Liver (tissue), 9 donors: ENCODE results near the gene JDP2. TPM values are rescaled to one million over a fixed set of nuclear protein-coding genes. Genes with fewer than 3 reads are reported as not detected.

Experiments
- DNase-seq: peaks from one replicate; pipeline ENCODE4 v3.0.0-alpha.2; 2017; ENCODE audit warnings: low spot score
- H3K27ac ChIP-seq, 2 donors: one replicate each; pipeline ENCODE4 v1.7.0; 2013; ENCODE audit warnings: inconsistent platforms in 2 of 2, low read length in 2 of 2, control low read depth in 1 of 2, low read depth in 1 of 2, mild to moderate bottlenecking in 1 of 2
- H3K27me3 ChIP-seq, 4 donors: one replicate each; pipeline versions ENCODE4 v1.6.1 to v1.7.0; 2013; ENCODE audit warnings: low read length in 3 of 4, inconsistent platforms in 1 of 4, mild to moderate bottlenecking in 1 of 4, moderate library complexity in 1 of 4; ENCODE audit not compliant: control insufficient read depth in 4 of 4, insufficient read depth in 4 of 4
- H3K36me3 ChIP-seq, 4 donors: one replicate each; pipeline versions ENCODE4 v1.6.1 to v1.7.0; 2013; ENCODE audit warnings: low read length in 3 of 4, mild to moderate bottlenecking in 3 of 4, low read depth in 1 of 4, moderate library complexity in 1 of 4; ENCODE audit not compliant: control insufficient read depth in 4 of 4, insufficient read depth in 3 of 4
- H3K4me1 ChIP-seq, 4 donors: one replicate each; pipeline versions ENCODE4 v1.6.1 to v1.7.0; 2013; ENCODE audit warnings: low read length in 3 of 4, mild to moderate bottlenecking in 3 of 4, moderate library complexity in 1 of 4; ENCODE audit not compliant: control insufficient read depth in 4 of 4, insufficient read depth in 4 of 4
- H3K4me3 ChIP-seq, 3 donors: one replicate each; pipeline versions ENCODE4 v1.6.1 to v1.7.0; 2013; ENCODE audit warnings: low read length in 3 of 3, control low read depth in 1 of 3, low read depth in 1 of 3, mild to moderate bottlenecking in 1 of 3
- H3K9ac ChIP-seq, 2 donors: one replicate each; pipeline ENCODE4 v1.7.0; 2013; ENCODE audit warnings: low read length in 2 of 2, mild to moderate bottlenecking in 2 of 2, moderate library complexity in 2 of 2, control low read depth in 1 of 2, low read depth in 1 of 2
- H3K9me3 ChIP-seq, 4 donors: one replicate each; pipeline versions ENCODE4 v1.6.1 to v1.7.0; 2013; ENCODE audit warnings: low read length in 3 of 4; ENCODE audit not compliant: control insufficient read depth in 4 of 4
- FOXA1 ChIP-seq: IDR thresholded peaks from 2 replicates; pipeline ENCODE4 v1.6.1; 2016; ENCODE audit warnings: antibody characterized with exemption
- FOXA2 ChIP-seq: IDR thresholded peaks from 2 replicates; pipeline ENCODE4 v1.6.1; 2016; ENCODE audit warnings: antibody characterized with exemption
- GABPA ChIP-seq, 2 donors: IDR thresholded peaks in 1 of 2; conservative IDR thresholded peaks in 1 of 2; 2 replicates each; pipeline ENCODE4 v1.6.1; 2016; ENCODE audit warnings: antibody characterized with exemption in 2 of 2, mild to moderate bottlenecking in 1 of 2, moderate library complexity in 1 of 2
- HNF4G ChIP-seq: IDR thresholded peaks from 2 replicates; pipeline ENCODE4 v1.6.1; 2016; ENCODE audit warnings: antibody characterized with exemption
- NR2F2 ChIP-seq: IDR thresholded peaks from 2 replicates; pipeline ENCODE4 v1.6.1; 2016; ENCODE audit warnings: antibody characterized with exemption
- RAD21 ChIP-seq, 2 donors: IDR thresholded peaks; 2 replicates each; pipeline ENCODE4 v1.6.1; 2016; ENCODE audit warnings: antibody characterized with exemption in 2 of 2, mild to moderate bottlenecking in 2 of 2
- REST ChIP-seq: IDR thresholded peaks from 2 replicates; pipeline ENCODE4 v1.6.1; 2016; ENCODE audit warnings: antibody characterized with exemption, mild to moderate bottlenecking
- RXRA ChIP-seq, 2 donors: IDR thresholded peaks; 2 replicates each; pipeline ENCODE4 v1.6.1; 2017 to 2018; ENCODE audit warnings: antibody characterized with exemption in 2 of 2, mild to moderate bottlenecking in 1 of 2
- SP1 ChIP-seq: IDR thresholded peaks from 2 replicates; pipeline ENCODE4 v1.6.1; 2018; ENCODE audit warnings: antibody characterized with exemption, mild to moderate bottlenecking
- TAF1 ChIP-seq: conservative IDR thresholded peaks from 2 replicates; pipeline ENCODE4 v1.6.1; 2016; ENCODE audit warnings: antibody characterized with exemption, mild to moderate bottlenecking
- WGBS: extraction: QIAGEN DNeasy Blood & Tissue Kit; methylation state at CpG from one replicate; pipeline ENCODE4 v1.1.7; 2013; 5-methylcytosine and 5-hydroxymethylcytosine counted together
- polyA plus RNA-seq, 2 donors: library from polyadenylated mRNA; stranded (reverse) in 1 of 2; unstranded in 1 of 2; fragments of 200-250 nt in 1 of 2; fragments of >200 nt in 1 of 2; fragmentation: Nextera tagmentation in 1 of 2; extraction: Ambion mirVana in 1 of 2; gene quantifications; one replicate each; pipeline versions ENCODE4 v1.2.1 to v1.2.3, GENCODE V29; 2013 to 2015
- total RNA-seq, 2 donors: library from RNA; depleted of rRNA; stranded (reverse); fragments of >200 nt; gene quantifications; one replicate each; pipeline ENCODE4 v1.2.3, GENCODE V29; 2014
- TF ChIP-seq, protein P1 (sequence below): IDR thresholded peaks from 2 replicates; pipeline ENCODE4 v1.6.1; 2016; ENCODE audit warnings: antibody characterized with exemption
- TF ChIP-seq, protein P2 (sequence below): fragments of 150-350 bp; IDR thresholded peaks from 2 replicates; pipeline ENCODE4 v1.5.1; 2017; ENCODE audit warnings: improper control_type of control experiment, low read depth, low read length; ENCODE audit not compliant: missing input control
- TF ChIP-seq, protein P3 (sequence below): IDR thresholded peaks from 2 replicates; pipeline ENCODE4 v1.6.1; 2016; ENCODE audit warnings: antibody characterized with exemption
- donor health status: healthy.
- donor health status: healthy.
- donor health status: healthy.
- donor health status: healthy.
- donor health status: healthy.

The JDP2 gene
- total and polyA plus RNA-seq, 4 donors = 2.4 to 14.6 (median 8.7) TPM

GRCh38 chr14:75519826-75520728 is 92.3 kb downstream of the JDP2 start:
- TF ChIP-seq RXRA (IDR thresholded peaks at IDR 0.05) = no peak
- TF ChIP-seq NR2F2 = no peak
- TF ChIP-seq REST = no peak
- no peak for TF ChIP-seq TAF1
- TF ChIP-seq FOXA1 = no peak
- TF ChIP-seq RAD21 (IDR thresholded peaks at IDR 0.05) = no peak
- TF ChIP-seq, protein P1, sequence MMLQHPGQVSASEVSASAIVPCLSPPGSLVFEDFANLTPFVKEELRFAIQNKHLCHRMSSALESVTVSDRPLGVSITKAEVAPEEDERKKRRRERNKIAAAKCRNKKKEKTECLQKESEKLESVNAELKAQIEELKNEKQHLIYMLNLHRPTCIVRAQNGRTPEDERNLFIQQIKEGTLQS = no peak
- TF ChIP-seq, protein P2, sequence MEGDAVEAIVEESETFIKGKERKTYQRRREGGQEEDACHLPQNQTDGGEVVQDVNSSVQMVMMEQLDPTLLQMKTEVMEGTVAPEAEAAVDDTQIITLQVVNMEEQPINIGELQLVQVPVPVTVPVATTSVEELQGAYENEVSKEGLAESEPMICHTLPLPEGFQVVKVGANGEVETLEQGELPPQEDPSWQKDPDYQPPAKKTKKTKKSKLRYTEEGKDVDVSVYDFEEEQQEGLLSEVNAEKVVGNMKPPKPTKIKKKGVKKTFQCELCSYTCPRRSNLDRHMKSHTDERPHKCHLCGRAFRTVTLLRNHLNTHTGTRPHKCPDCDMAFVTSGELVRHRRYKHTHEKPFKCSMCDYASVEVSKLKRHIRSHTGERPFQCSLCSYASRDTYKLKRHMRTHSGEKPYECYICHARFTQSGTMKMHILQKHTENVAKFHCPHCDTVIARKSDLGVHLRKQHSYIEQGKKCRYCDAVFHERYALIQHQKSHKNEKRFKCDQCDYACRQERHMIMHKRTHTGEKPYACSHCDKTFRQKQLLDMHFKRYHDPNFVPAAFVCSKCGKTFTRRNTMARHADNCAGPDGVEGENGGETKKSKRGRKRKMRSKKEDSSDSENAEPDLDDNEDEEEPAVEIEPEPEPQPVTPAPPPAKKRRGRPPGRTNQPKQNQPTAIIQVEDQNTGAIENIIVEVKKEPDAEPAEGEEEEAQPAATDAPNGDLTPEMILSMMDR = no peak
- TF ChIP-seq HNF4G = no peak
- TF ChIP-seq, protein P3, sequence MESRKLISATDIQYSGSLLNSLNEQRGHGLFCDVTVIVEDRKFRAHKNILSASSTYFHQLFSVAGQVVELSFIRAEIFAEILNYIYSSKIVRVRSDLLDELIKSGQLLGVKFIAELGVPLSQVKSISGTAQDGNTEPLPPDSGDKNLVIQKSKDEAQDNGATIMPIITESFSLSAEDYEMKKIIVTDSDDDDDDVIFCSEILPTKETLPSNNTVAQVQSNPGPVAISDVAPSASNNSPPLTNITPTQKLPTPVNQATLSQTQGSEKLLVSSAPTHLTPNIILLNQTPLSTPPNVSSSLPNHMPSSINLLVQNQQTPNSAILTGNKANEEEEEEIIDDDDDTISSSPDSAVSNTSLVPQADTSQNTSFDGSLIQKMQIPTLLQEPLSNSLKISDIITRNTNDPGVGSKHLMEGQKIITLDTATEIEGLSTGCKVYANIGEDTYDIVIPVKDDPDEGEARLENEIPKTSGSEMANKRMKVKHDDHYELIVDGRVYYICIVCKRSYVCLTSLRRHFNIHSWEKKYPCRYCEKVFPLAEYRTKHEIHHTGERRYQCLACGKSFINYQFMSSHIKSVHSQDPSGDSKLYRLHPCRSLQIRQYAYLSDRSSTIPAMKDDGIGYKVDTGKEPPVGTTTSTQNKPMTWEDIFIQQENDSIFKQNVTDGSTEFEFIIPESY = no peak
- no peak for TF ChIP-seq FOXA2
- no peak for TF ChIP-seq SP1
- no peak for DNase-seq
- WGBS = 90% methylated on average over 11 of the region's 11 CpGs
- Histone ChIP-seq H3K9me3 (no peaks in the 10 kb centered on the region), H3K36me3 (no peaks in the 10 kb centered on the region), H3K27me3 (no peaks in the 10 kb centered on the region), H3K4me1 (peaks cover 0 to 8% (median 1%) of the 10 kb centered on the region in 4 donors), H3K27ac (no peak overlapping the region), H3K9ac (no peak overlapping the region), H3K4me3 (no peak overlapping the region)

DNA sequence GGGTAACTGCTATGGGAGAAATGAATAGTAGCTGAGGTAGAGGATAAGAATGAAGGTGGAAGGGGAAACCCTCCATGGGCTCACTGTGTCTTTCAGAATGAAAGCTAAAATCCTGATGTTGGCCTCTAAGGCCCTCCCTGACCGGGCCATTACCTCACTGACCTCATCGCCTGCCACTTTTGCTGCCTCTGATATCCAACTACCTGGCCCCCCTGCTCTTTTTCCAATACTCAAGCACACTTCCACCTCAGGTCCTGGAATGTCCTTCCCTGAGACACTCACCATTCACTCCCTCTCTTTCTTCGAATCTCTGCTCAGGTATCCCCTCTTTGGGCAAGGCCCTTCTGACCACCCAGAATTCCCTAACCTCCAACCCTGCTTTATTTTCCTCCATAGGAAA is 93.0 kb downstream of the JDP2 start:
- peaks cover 0 to 5% (median 0%) of the 10 kb centered on the region in 4 donors for H3K4me1 ChIP-seq
- H3K27me3 ChIP-seq = no peaks in the 10 kb centered on the region
- no peak for DNase-seq
- no peak overlapping the region for H3K27ac ChIP-seq
- H3K36me3 ChIP-seq = no peaks in the 10 kb centered on the region
- H3K9ac ChIP-seq = no peak overlapping the region
- 86% methylated on average over 3 of the region's 3 CpGs for WGBS
- H3K9me3 ChIP-seq = no peaks in the 10 kb centered on the region
- no peak overlapping the region for H3K4me3 ChIP-seq
- TF ChIP-seq RXRA (IDR thresholded peaks at IDR 0.05) (no peak), GABPA (IDR thresholded peaks at IDR 0.05 in 1 of 2, conservative IDR thresholded peaks at IDR 0.05 in 1 of 2) (no peak), REST (no peak)
